Measurements from ENCODE around the gene PAX2.

PAX2 gene

GRCh38 chr10:100874702-100875483 lies 129.5 kb downstream of the PAX2 start:
- CTCF ChIA-PET: interaction anchor here (1.0 to 4.5 kb wide), 3 partner anchors 14 to 313 kb away, joined by 3 to 28 read pairs (median 4); no protein-coding TSS in a partner anchor
- TF ChIP-seq CTCF (IDR thresholded peaks at IDR 0.05; ENCODE audit: control extremely low read depth, extremely low read depth, low read depth, missing control alignments): no peak
- POLR2A ChIA-PET: no interaction called here
- DNase-seq (ENCODE audit: extremely low spot score): no peak

GRCh38 chr10:100875484-100876166 lies 130.2 kb downstream of the PAX2 start:
- no peak for DNase-seq (ENCODE audit: extremely low spot score)
- ChIA-PET POLR2A (no interaction called here), CTCF (interaction anchor here (0.8 to 1.4 kb wide), 4 partner anchors 13 to 313 kb away, joined by 3 to 4 read pairs (median 4); no protein-coding TSS in a partner anchor)
- no peak for TF ChIP-seq CTCF (IDR thresholded peaks at IDR 0.05; ENCODE audit: control extremely low read depth, extremely low read depth, low read depth, missing control alignments)

DNA sequence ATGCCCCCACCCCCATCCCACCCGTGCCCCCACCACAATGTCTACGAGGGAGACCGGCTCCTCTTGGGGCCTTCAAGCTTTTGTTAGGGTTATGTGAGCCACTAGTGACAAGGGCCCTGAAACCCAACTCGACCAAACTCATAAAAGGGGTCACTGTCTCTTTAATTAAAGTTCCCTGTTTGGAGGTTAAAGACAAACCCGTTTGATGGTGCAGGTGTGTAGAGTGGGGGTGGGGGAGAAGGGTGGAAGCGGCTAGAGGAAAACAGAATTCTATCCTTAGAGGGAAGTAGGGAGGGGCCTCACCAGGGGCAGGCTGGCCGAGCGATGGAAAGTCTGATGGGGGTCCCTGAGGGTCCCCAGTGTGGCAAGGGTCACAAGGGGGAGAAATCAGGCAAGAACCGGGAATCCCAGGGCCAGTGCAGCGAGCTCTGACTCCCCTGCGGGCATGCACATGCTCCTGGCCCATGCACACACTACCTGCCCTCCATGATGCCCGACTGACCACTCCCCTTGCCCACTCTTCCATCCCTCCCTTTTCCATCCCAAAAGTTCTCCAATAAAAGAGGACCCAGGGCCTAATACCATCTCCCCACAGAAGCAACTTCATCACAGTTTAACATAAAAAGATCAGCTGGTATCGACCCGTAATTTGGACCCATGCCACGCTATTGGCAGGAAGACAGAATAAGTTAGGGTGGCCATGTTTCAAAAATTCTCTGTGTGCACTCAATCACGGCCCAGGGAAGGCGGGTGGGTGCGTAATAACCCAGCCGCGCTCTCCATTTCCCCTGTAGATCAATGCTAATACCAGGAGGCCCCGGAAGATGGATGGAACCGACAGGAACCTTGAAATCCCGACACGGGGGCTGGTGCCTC lies 131.4 kb downstream of the PAX2 start:
- TF ChIP-seq CTCF (IDR thresholded peaks at IDR 0.05; ENCODE audit: control extremely low read depth, extremely low read depth, low read depth, missing control alignments): no peak
- ChIA-PET POLR2A (no interaction called here), CTCF (interaction anchor here (0.8 to 1.7 kb wide), 2 partner anchors 315 to 444 kb away, joined by 4 read pairs; no protein-coding TSS in a partner anchor)
- no peak for DNase-seq (ENCODE audit: extremely low spot score)

DNA sequence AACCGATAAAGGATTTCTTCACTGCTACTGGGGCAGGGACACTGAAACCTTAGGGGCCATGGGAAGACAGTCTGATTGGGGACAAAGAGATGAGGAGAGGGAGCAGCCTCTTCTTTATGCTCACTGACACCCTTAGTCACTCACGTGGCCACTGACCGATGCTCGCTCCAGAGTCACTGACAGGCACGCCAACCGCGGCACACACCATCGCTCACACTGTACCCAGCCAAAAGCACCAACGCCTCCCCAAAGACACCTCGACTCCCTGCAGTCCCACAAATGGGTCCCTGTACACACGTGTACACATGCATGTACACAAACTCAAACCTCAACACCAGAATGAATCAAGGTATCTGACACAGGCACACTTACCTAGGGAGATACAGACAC lies 132.1 kb downstream of the PAX2 start:
- TF ChIP-seq CTCF (IDR thresholded peaks at IDR 0.05; ENCODE audit: control extremely low read depth, extremely low read depth, low read depth, missing control alignments): no peak
- ChIA-PET POLR2A (no interaction called here), CTCF (interaction anchor here (1.3 to 1.7 kb wide), 3 partner anchors 18 to 445 kb away, joined by 3 to 4 read pairs (median 4); no protein-coding TSS in a partner anchor)
- DNase-seq (ENCODE audit: extremely low spot score): no peak

DNA sequence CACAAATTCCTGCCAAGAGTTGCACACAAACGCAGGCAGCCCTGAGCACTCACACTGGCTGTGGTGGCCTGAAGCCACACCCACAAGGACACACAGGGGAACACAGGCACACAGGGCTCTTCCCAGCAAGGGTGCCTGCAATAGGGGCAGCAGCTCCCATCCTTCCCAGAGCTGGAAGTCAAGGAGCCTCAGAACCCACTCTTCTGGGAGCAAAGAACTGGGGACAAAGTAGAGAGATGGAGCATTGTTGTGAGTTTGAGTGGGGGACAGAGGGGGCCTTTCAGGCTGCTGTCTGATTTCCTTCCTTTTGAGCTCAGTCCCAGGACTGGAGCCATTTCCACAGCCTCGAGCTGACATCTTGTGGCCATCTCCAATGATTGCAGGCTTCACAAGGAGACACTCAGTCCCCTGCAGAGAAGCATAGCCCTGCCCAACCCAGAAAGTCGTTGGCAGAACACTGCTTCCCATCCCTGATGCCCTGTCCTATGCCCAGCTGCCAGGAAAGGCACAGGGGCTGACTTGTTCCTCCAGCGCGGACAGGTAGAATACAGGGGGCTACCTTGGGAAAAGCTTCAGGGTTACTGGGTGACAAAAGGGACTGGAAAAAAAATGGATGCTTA lies 133.0 kb downstream of the PAX2 start:
- POLR2A ChIA-PET: no interaction called here
- CTCF ChIA-PET: interaction anchor here (0.6 to 2.1 kb wide), 16 partner anchors 10 to 548 kb away, joined by 3 to 15 read pairs (median 4); partner anchors contain the start of gene PKD2L1
- TF ChIP-seq CTCF (IDR thresholded peaks at IDR 0.05; ENCODE audit: control extremely low read depth, extremely low read depth, low read depth, missing control alignments): peak; percentile 59
- peak; percentile 68 for DNase-seq (ENCODE audit: extremely low spot score)
